ENCODE results near the gene FASTKD3. TPM values are rescaled to one million over a fixed set of nuclear protein-coding genes. Genes with fewer than 3 reads are reported as not detected.
"Not testable (repeated sequence)": the region's sequence is repeated elsewhere in the genome, so short reads cannot be mapped to it uniquely, and the experiment has no call there.

Gene FASTKD3, protein sequence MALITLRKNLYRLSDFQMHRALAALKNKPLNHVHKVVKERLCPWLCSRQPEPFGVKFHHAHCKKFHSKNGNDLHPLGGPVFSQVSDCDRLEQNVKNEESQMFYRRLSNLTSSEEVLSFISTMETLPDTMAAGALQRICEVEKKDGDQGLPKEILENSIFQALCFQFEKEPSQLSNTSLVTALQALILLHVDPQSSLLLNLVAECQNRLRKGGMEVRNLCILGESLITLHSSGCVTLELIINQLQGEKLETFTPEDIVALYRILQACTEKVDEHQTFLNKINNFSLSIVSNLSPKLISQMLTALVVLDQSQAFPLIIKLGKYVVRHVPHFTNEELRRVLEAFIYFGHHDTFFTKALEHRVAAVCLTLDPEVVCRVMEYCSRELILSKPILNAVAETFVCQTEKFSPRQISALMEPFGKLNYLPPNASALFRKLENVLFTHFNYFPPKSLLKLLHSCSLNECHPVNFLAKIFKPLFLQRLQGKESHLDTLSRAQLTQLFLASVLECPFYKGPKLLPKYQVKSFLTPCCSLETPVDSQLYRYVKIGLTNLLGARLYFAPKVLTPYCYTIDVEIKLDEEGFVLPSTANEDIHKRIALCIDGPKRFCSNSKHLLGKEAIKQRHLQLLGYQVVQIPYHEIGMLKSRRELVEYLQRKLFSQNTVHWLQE
- 15.2 and 22.4 TPM in 2 replicates for total RNA-seq
- 8.0 and 14.7 TPM in 2 replicates for polyA plus RNA-seq

DNA sequence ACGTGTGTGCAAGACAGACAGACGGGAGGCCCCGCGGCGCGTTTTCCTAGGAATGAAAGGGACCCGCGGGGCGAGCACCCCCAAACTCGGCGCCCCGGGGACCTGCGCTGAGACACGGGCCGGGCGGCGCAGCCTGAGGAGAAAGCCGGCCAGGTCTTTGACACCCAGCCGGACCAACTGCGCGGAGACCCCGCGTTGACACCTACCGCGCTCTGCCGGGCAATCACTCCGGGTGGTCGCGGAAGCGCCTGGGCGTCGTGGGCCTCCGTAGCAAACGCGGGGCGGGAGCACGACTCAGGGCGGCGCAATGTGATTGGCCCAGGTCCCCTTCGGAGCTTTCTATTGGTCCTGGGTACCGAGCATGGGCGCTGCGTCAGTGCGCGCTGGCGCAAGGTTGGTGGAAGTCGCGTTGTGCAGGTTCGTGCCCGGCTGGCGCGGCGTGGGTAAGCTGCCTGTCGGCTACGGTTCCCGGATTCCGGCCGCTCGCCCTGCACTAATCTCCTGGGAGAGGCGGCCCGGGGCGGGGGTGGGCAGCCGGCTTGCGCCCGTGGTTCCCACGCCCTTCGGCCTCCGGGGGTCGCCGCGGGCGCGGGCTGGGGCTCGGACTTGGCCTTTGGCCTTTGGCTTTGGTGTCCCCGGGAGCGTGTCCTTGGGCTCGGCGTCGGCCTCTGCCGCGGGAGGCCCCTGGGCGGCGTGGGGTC lies at the start of gene FASTKD3, which contains the start of gene MTRR:
FASTKD3 (minus strand) TSS at position 259 of the 701 bp plus-strand sequence. CDS start 948 bp downstream, outside the sequence.
MTRR (plus strand) TSS at position 376 of the 701 bp plus-strand sequence. CDS start 1,647 bp downstream, outside the sequence.
- H3K9me2 ChIP-seq (replicated peaks; ENCODE audit: insufficient read depth) = no peaks in the 10 kb centered on the region
- TF ChIP-seq EZH2 (IDR thresholded peaks at IDR 0.05; ENCODE audit: borderline replicate concordance) = no peak
- TF ChIP-seq, protein P1, sequence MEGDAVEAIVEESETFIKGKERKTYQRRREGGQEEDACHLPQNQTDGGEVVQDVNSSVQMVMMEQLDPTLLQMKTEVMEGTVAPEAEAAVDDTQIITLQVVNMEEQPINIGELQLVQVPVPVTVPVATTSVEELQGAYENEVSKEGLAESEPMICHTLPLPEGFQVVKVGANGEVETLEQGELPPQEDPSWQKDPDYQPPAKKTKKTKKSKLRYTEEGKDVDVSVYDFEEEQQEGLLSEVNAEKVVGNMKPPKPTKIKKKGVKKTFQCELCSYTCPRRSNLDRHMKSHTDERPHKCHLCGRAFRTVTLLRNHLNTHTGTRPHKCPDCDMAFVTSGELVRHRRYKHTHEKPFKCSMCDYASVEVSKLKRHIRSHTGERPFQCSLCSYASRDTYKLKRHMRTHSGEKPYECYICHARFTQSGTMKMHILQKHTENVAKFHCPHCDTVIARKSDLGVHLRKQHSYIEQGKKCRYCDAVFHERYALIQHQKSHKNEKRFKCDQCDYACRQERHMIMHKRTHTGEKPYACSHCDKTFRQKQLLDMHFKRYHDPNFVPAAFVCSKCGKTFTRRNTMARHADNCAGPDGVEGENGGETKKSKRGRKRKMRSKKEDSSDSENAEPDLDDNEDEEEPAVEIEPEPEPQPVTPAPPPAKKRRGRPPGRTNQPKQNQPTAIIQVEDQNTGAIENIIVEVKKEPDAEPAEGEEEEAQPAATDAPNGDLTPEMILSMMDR (IDR thresholded peaks at IDR 0.05; ENCODE audit: poor library complexity) = no peak
- no peak for TF ChIP-seq EZH2phosphoT487 (IDR thresholded peaks at IDR 0.05; ENCODE audit: low read depth, severe bottlenecking, unreplicated experiment)
- peak within 1 kb of the TSS; percentile 95 for H2AFZ ChIP-seq
- no peaks in the 10 kb centered on the region for H3K36me3 ChIP-seq (replicated peaks; ENCODE audit: insufficient read depth, low read depth)
- under 1% methylated on average over 72 of the region's 83 CpGs for WGBS (ENCODE audit: low lambda C conversion rate, missing lambda C conversion rate)
- H3K27ac ChIP-seq = peak within 1 kb of the TSS; percentile 84
- peak; percentile 95 for DNase-seq (ENCODE audit: low spot score)
- H3K4me1 ChIP-seq (ENCODE audit: insufficient read depth) = peaks cover 16% of the 10 kb centered on the region
- no peaks in the 10 kb centered on the region for H3K27me3 ChIP-seq
- H3K4me2 ChIP-seq = peak within 1 kb of the TSS; percentile 86
- H3K9me3 ChIP-seq (ENCODE audit: low read depth) = no peaks in the 10 kb centered on the region
- peak within 1 kb of the TSS; percentile 82 for H3K4me3 ChIP-seq
- H4K20me1 ChIP-seq (ENCODE audit: insufficient read depth, poor library complexity, severe bottlenecking) = peaks cover 15% of the 10 kb centered on the region
- peaks cover 64% of the 10 kb centered on the region for H3K79me2 ChIP-seq

DNA sequence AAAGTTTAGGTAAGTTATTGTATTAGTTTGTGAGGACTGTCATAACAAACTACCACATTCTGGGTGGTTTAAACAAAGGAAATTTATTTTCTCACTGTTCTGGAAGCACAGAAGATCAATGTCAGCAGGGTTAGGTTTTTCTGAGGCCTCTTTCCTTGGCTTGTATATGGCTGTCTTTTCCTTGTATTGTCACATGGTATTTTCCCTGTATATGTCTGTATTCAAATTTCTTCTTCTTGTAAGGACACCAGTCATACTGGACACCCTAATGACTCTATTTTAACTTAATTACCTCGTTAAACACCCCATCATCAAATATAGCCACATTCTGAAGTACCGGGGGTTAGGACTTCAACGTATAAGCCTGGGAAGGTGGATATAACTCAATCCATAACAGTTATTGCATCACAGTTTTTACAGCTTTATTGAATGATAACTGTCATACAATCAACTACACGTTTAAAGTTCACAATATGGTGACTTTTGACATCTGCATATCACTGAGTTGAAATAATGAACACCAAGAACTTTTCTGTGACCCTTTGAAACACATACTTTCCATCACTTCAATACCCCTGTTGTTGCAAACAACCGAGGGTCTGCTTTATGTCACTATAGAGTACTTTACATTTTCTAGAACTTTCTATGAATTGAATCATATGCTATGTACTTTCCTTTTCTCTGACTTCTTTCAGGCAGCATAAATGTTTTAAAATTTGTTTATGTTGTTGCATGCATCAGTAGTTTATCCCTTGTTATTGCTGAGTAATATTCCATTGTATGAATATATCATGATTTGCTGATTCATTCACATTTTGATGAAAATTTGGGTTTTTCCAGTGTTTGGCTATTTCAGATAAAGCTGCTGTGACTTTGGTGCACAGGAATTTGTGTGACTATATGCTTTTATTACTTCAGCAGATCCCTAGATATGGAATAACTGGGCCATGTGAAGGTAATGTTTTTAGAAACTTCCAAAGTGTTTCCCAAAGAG lies 48.6 kb upstream of the FASTKD3 start:
- no peaks in the 10 kb centered on the region for H3K4me1 ChIP-seq (ENCODE audit: insufficient read depth)
- H4K20me1 ChIP-seq (ENCODE audit: insufficient read depth, poor library complexity, severe bottlenecking) = no peaks in the 10 kb centered on the region
- H3K27me3 ChIP-seq = no peaks in the 10 kb centered on the region
- no peak overlapping the region for H3K4me3 ChIP-seq
- 63% methylated on average over 5 of the region's 5 CpGs for WGBS (ENCODE audit: low lambda C conversion rate, missing lambda C conversion rate)
- no peaks in the 10 kb centered on the region for H3K79me2 ChIP-seq
- no peak for DNase-seq (ENCODE audit: low spot score)
- H3K4me2 ChIP-seq = no peak overlapping the region
- no peaks in the 10 kb centered on the region for H3K36me3 ChIP-seq (replicated peaks; ENCODE audit: insufficient read depth, low read depth)
- TF ChIP-seq, protein P1 (IDR thresholded peaks at IDR 0.05; ENCODE audit: poor library complexity) = no peak
- TF ChIP-seq EZH2phosphoT487 (IDR thresholded peaks at IDR 0.05; ENCODE audit: low read depth, severe bottlenecking, unreplicated experiment) (no peak), EZH2 (IDR thresholded peaks at IDR 0.05; ENCODE audit: borderline replicate concordance) (no peak)
- H2AFZ ChIP-seq = no peak overlapping the region
- peaks cover 3% of the 10 kb centered on the region for H3K9me3 ChIP-seq (ENCODE audit: low read depth)
- H3K9me2 ChIP-seq (replicated peaks; ENCODE audit: insufficient read depth) = no peaks in the 10 kb centered on the region
- H3K27ac ChIP-seq = no peak overlapping the region

DNA sequence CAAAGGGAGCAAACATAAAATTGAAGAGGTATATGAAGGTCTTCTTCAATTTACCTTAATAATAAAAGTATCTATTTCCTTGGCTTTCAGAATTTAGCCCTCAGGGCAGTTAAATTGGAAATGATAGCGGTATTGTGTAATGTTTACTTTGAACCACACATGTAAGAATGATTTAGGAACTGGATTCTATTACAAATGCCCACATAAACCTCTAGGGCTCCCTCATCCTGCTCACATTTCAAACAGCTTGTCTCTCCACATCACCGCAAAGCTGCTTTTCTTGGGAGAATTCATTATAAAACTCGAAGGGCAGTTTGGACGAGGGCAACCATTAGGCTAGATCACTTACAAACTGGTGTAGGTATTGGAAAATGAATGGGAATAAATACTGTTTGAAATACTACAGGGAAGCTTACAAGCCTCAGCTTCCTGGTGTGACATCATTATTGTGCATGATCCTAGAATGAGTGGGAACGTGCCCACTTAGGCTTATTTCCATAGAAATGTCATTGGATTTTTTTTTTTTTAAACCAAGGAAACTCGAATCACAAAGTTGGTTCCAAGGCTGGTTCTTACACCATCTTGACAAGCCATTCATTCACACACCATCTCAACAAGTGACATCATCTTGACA lies 47.5 kb upstream of the FASTKD3 start:
- H3K4me3 ChIP-seq = no peak overlapping the region
- no peaks in the 10 kb centered on the region for H3K4me1 ChIP-seq (ENCODE audit: insufficient read depth)
- H3K9me2 ChIP-seq (replicated peaks; ENCODE audit: insufficient read depth) = no peaks in the 10 kb centered on the region
- DNase-seq (ENCODE audit: low spot score) = no peak
- WGBS (ENCODE audit: low lambda C conversion rate, missing lambda C conversion rate) = 65% methylated on average over 6 of the region's 6 CpGs
- no peak for TF ChIP-seq EZH2 (IDR thresholded peaks at IDR 0.05; ENCODE audit: borderline replicate concordance)
- TF ChIP-seq, protein P1 (IDR thresholded peaks at IDR 0.05; ENCODE audit: poor library complexity) = no peak
- no peak for TF ChIP-seq EZH2phosphoT487 (IDR thresholded peaks at IDR 0.05; ENCODE audit: low read depth, severe bottlenecking, unreplicated experiment)
- H3K27ac ChIP-seq = no peak overlapping the region
- H4K20me1 ChIP-seq (ENCODE audit: insufficient read depth, poor library complexity, severe bottlenecking) = no peaks in the 10 kb centered on the region
- H3K9me3 ChIP-seq (ENCODE audit: low read depth) = peaks cover 3% of the 10 kb centered on the region
- H3K79me2 ChIP-seq = no peaks in the 10 kb centered on the region
- no peak overlapping the region for H3K4me2 ChIP-seq
- no peaks in the 10 kb centered on the region for H3K27me3 ChIP-seq
- no peak overlapping the region for H2AFZ ChIP-seq
- no peaks in the 10 kb centered on the region for H3K36me3 ChIP-seq (replicated peaks; ENCODE audit: insufficient read depth, low read depth)

DNA sequence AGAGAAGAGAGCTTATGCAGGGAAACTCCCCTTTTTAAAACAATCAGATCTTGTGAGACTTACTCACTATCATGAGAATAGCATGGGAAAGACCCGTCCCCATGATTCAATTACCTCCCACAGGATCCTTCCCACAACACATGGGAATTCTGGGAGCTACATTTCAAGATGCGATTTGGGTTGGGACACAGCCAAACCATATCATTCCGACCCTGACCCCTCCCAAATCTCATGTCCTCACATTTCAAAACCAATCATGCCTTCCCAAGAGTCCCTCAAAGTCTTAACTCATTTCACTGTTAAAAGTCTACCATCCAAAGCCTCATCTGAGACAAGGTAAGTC lies 42.6 kb upstream of the FASTKD3 start:
- not testable (repeated sequence) for H3K9me3 ChIP-seq (ENCODE audit: low read depth); H3K4me2 ChIP-seq; H2AFZ ChIP-seq; H3K27me3 ChIP-seq; H3K79me2 ChIP-seq; H3K9me2 ChIP-seq (replicated peaks; ENCODE audit: insufficient read depth); H3K27ac ChIP-seq; DNase-seq (ENCODE audit: low spot score); H3K4me1 ChIP-seq (ENCODE audit: insufficient read depth); H4K20me1 ChIP-seq (ENCODE audit: insufficient read depth, poor library complexity, severe bottlenecking); H3K4me3 ChIP-seq; H3K36me3 ChIP-seq (replicated peaks; ENCODE audit: insufficient read depth, low read depth)
- whole genome bisulfite sequencing (ENCODE audit: low lambda C conversion rate, missing lambda C conversion rate) = 95% methylated on average over 3 of the region's 3 CpGs
